Activated CD8-positive, alpha-beta memory T cell treated with anti-CD3 and anti-CD28 coated beads for 36 hours (primary cell): ENCODE measurements around the gene FAM167B. TPM values are rescaled to one million over a fixed set of nuclear protein-coding genes. Genes with fewer than 3 reads are reported as not detected.
"Not testable (repeated sequence)": the region's sequence is repeated elsewhere in the genome, so short reads cannot be mapped to it uniquely, and the experiment has no call there.

Source experiments
- CTCF ChIA-PET: fragments of 350-600 bp; sonication (Branson Sonifier 250); formaldehyde crosslinking; loops from one replicate; lab custom pipeline; 2021; ENCODE audit warnings: antibody characterized with exemption; lab: Charles Lee
- POLR2A ChIA-PET: fragments of 350-600 bp; sonication (Branson Sonifier 250); formaldehyde crosslinking; loops from one replicate; lab custom pipeline; 2021; ENCODE audit warnings: antibody characterized with exemption; lab: Charles Lee
- total RNA-seq, 2 experiments: library from RNA; stranded (reverse); gene quantifications; one replicate each; pipeline ENCODE4 v1.2.3, GENCODE V29; 2021

FAM167B gene
- total RNA-seq, 2 experiments from 2014 or later = 0.40 TPM; not detected in 1

DNA sequence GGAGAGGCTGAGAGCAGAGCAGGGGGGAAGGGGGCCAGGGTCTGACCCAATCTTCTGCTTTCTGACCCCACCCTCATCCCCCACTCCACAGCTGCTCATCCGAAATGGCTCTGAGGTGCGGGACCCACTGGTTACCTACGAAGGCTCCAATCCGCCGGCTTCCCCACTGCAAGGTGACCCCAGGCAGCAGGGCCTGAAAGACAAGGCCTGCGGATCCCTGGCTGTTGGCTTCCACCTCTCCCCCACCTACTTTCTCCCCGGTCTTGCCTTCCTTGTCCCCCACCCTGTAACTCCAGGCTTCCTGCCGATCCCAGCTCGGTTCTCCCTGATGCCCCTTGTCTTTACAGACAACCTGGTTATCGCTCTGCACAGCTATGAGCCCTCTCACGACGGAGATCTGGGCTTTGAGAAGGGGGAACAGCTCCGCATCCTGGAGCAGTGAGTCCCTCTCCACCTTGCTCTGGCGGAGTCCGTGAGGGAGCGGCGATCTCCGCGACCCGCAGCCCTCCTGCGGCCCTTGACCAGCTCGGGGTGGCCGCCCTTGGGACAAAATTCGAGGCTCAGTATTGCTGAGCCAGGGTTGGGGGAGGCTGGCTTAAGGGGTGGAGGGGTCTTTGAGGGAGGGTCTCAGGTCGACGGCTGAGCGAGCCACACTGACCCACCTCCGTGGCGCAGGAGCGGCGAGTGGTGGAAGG, 27.8 kb downstream of the FAM167B start:
- POLR2A ChIA-PET = no interaction called here
- CTCF ChIA-PET = interaction anchor here (0.6 to 2.1 kb wide), 2 partner anchors 26 to 1299 kb away, joined by 3 to 12 read pairs; no protein-coding TSS in a partner anchor

DNA sequence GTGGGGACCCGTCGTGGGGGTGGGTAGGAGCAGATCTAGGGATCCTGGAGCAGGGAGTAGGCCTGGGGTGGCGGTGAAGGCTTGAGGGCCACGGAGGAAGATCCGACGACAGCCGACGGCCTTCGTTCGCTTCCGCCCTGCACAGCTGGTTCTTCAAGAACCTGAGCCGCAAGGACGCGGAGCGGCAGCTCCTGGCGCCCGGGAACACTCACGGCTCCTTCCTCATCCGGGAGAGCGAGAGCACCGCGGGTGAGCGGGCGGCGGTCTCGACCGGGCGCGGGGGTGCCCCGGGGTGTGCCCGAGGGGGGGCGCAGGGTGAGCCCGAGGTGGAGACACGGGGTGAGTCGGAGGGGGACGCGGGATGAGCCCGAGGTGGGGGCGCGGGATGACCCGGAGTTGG, 28.4 kb downstream of the FAM167B start:
- ChIA-PET POLR2A (no interaction called here), CTCF (no interaction called here)

DNA sequence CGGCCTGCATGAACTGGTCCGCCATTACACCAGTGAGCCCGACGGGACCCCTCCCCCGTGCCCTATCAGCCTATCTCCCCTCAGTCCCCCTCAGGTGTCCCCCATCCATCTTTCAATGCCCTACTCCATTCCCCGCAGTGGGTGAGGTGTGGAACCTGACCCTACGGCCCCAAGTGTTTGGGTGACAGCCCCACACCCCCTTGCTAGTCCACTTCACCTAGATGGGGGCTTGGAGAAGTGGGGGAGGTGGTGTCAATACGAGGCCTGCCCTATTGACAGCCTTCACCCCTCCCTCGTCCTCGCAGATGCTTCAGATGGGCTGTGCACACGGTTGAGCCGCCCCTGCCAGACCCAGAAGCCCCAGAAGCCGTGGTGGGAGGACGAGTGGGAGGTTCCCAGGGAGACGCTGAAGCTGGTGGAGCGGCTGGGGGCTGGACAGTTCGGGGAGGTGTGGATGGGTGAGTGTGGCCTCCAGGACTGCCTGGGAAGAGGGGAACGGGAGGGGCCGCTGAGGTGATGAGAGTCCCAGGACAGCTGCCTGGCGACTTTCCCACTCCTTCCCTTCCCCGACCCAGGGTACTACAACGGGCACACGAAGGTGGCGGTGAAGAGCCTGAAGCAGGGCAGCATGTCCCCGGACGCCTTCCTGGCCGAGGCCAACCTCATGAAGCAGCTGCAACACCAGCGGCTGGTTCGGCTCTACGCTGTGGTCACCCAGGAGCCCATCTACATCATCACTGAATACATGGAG, 29.2 kb downstream of the FAM167B start:
- ChIA-PET CTCF (interaction anchor here (0.7 to 1.8 kb wide), 3 partner anchors 9 to 27 kb away, joined by 3 to 5 read pairs (median 4); no protein-coding TSS in a partner anchor), POLR2A (no interaction called here)

DNA sequence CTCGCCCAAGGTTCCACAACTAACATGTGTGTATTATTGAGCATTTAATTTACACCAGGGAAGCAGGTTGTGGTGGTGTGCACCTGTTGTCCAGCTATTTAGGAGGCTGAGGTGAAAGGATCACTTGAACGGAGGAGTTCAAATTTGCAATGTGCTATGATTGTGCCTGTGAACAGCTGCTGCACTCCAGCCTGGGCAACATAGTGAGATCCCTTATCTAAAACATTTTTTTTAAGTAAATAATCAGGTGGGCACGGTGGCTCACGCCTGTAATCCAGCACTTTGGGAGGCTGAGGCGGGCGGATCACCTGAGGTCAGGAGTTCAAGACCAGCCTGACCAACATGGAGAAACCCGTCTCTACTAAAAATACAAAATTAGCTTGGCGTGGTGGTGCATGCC, 37.8 kb downstream of the FAM167B start:
- POLR2A ChIA-PET = not testable (repeated sequence)
- CTCF ChIA-PET = interaction anchor here (1.2 kb wide), 1 partner anchor 25 kb away, joined by 3 read pairs; no protein-coding TSS in a partner anchor

DNA sequence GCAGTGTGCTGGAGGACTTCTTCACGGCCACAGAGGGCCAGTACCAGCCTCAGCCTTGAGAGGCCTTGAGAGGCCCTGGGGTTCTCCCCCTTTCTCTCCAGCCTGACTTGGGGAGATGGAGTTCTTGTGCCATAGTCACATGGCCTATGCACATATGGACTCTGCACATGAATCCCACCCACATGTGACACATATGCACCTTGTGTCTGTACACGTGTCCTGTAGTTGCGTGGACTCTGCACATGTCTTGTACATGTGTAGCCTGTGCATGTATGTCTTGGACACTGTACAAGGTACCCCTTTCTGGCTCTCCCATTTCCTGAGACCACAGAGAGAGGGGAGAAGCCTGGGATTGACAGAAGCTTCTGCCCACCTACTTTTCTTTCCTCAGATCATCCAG, 38.6 kb downstream of the FAM167B start:
- POLR2A ChIA-PET = no interaction called here
- CTCF ChIA-PET = no interaction called here

DNA sequence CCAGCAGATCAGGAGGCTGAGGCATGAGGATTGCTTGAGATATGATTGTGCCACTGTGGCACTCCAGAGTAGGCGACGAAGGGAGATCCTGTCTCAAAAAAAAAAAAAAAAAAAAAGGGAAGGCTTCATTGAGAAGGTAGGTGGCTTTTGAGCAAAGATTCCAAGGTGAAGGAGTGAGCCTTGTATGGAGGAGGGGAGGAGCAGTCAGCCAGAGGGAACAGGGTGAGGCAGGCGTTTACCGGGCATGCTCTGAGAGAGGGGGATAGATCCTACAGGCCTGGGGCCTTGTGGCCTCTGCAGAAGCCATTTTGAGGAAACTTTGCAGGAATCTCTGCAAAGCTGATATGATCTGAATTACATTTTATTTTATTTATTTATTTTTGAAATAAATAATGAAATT, 39.7 kb downstream of the FAM167B start:
- ChIA-PET POLR2A (no interaction called here), CTCF (interaction anchor here (0.7 kb wide), 2 partner anchors 60 to 209 kb away, joined by 3 to 6 read pairs; no protein-coding TSS in a partner anchor)

DNA sequence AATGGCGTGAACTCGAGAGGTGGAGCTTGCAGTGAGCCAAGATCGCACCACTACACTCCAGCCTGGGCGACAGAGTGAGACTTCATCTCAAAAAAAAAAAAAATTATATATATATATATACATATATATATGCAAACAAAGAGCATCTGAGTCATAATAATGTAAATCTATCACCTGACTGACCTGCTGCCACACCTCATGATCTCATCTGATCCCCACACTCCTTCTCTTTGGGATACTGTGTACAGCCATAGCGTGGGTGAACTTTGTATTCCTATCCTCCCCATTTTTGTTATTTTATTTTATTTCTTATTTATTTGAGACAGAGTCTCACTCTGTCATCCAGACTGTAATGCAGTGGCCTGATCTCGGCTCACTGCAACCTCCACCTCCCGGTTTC, 42.2 kb downstream of the FAM167B start:
- ChIA-PET POLR2A (interaction anchor here (1.0 kb wide), 1 partner anchor 48 kb away, joined by 4 read pairs; no protein-coding TSS in a partner anchor), CTCF (no interaction called here)

DNA sequence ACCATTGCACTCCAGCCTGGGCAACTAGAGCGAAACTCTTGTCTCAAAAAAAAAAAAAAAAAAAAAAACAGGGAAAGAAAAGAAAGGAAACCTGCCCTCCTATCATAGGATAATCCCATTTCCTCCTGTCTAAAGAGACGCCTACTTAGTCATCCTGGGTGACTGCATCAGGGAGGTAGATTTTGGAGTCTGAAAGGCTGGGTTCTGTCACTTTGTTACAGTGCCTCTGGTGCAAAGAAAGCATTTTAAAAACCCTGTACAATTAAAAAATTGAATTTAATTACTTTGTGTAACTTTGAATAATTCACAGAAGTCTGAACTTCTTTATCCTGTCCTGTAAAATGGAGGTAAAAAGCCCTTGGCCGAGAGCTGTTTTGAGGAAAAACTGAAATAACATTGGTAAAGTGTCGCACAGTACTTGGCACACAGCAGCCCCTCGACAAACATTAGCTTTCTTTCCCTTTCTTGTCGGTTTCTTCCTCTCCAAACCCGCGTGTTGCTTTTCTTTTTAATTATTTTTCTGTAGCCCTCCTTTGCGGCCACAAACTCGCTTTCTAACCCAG, 44.2 kb downstream of the FAM167B start:
- CTCF ChIA-PET = interaction anchor here (0.7 to 1.6 kb wide), 8 partner anchors 8 to 85 kb away, joined by 3 to 4 read pairs (median 3); partner anchors contain the start of gene LCK
- POLR2A ChIA-PET = interaction anchor here (0.6 to 1.8 kb wide), 15 partner anchors 9 to 360 kb away, joined by 3 to 13 read pairs (median 4); partner anchors contain the start of genes LCK, MARCKSL1 and TXLNA

DNA sequence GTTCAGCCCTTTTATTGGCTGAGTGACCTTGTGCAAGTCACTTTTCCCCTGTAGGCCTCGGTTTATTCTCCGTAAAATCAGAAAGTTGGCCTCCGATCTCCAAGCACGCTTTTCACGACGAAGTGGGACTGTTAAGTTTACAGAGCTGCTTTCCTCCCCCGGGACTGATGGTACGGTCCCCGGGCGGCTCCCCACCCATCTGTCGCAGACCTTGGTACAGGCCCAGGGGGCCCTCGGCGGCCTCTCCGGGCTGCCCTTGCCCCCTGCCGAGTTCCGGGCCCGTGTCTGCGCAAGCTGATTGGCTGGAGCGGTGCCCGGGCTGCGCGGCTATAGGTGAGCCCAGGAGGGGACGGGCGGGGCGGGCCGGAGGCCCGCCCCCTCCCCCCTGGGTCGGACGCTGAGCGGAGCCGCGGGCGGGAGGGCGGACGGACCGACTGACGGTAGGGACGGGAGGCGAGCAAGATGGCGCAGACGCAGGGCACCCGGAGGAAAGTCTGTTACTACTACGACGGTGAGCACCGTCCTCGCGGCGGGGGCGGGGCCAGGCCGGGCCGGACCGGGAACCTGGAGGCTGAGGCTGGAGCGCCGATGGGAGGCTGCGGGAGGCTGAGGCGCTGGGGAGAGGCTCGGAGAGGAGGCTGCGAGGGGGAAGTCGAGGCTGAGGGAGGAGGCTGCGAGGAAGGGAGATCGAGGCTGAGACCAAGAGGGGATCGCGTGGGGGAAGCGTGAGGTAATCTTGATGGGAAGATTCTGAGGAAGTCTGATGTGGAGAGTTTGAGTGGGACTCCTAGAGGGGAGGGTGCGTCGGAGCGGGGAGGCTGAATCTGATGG, 44.9 kb downstream of the FAM167B start, which contains the start of gene HDAC1:
Gene HDAC1 (plus strand): TSS at position 376 of the 831 bp plus-strand sequence. CDS start 87 bp downstream, at position 463.
- CTCF ChIA-PET = interaction anchor here (0.7 to 1.4 kb wide), 6 partner anchors 9 to 76 kb away, joined by 3 to 4 read pairs (median 3); no protein-coding TSS in a partner anchor
- POLR2A ChIA-PET = interaction anchor here (0.5 to 1.8 kb wide), 15 partner anchors 9 to 670 kb away, joined by 3 to 13 read pairs (median 4); partner anchors contain the start of genes LCK, MARCKSL1 and TXLNA

DNA sequence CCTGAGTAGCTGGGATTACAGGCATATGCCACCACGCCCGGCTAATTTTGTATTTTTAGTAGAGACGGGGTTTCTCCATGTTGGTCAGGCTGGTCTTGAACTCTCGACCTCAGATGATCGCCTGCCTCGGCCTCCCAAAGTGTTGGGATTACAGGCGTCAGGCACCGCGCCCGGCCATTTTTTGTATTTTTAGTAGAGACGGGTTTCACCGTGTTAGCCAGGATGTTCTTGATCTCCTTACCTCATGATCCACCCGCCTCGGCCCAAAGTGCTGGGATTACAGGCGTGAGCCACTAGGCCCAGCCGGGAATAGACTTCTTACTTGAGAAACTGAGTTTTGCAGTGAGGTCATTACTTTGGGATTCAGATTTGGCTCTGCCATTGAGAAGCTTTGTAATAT, 51.2 kb downstream of the FAM167B start:
- CTCF ChIA-PET = interaction anchor here (0.7 kb wide), 1 partner anchor 111 kb away, joined by 3 read pairs; no protein-coding TSS in a partner anchor
- POLR2A ChIA-PET = not testable (repeated sequence)

Other genes starting within 250 kb of the FAM167B start
- gene KHDRBS1, start 233.4 kb upstream of the FAM167B start, total RNA-seq = 100 to 1,000 TPM; 208 to 212 TPM
- gene TMEM39B, start 174.3 kb upstream of the FAM167B start, total RNA-seq = 10 to 100 TPM; 26.5 to 28.4 TPM
- gene KPNA6, start 139.2 kb upstream of the FAM167B start, total RNA-seq = 10 to 100 TPM; 89.6 to 97.1 TPM
- 100 to 1,000 TPM; 100 to 103 TPM for gene TXLNA, start 67.5 kb upstream of the FAM167B start, total RNA-seq
- 10 to 100 TPM; 20.6 to 23.3 TPM for gene CCDC28B, start 46.6 kb upstream of the FAM167B start, total RNA-seq
- 1 to 10 TPM; 5.8 to 6.3 TPM for gene IQCC, start 41.6 kb upstream of the FAM167B start, total RNA-seq
- gene DCDC2B, start 38.1 kb upstream of the FAM167B start, total RNA-seq = under 1 TPM in 1 of 2 experiments, not detected in 1; 0.21 TPM
- 10 to 100 TPM in 1 of 2 experiments, 1 to 10 TPM in 1; 9.2 to 12.0 TPM for gene TMEM234, start 24.9 kb upstream of the FAM167B start, total RNA-seq
- 100 to 1,000 TPM; 387 to 402 TPM for gene EIF3I, start 24.8 kb upstream of the FAM167B start, total RNA-seq
- gene LCK, start 4.0 kb downstream of the FAM167B start, total RNA-seq = 100 to 1,000 TPM; 279 to 294 TPM
- gene HDAC1, start 44.9 kb downstream of the FAM167B start, total RNA-seq = 100 to 1,000 TPM; 159 to 160 TPM
- 10 to 100 TPM; 13.0 to 13.4 TPM for gene MARCKSL1, start 89.0 kb downstream of the FAM167B start, total RNA-seq
- 1 to 10 TPM; 2.7 to 3.1 TPM for gene FAM229A, start 115.3 kb downstream of the FAM167B start, total RNA-seq
- under 1 TPM; 0.36 to 0.67 TPM for gene TSSK3, start 115.3 kb downstream of the FAM167B start, total RNA-seq
- 10 to 100 TPM; 29.2 to 34.8 TPM for gene BSDC1, start 147.2 kb downstream of the FAM167B start, total RNA-seq
- gene ZBTB8B, start 217.8 kb downstream of the FAM167B start, total RNA-seq = not detected